Endometrium (tissue), 2 donors: ENCODE data around the gene DUSP6.
A peak's percentile ranks its signal among the peaks of the same experiment; 100 is the strongest.

Source experiments
- FAIRE-seq: peaks from 2 replicates; lab custom pipeline; 2012; peaks lifted over from hg19 to GRCh38; lab: Jason Lieb, UNC
- donor health status: control.
- donor health status: control.

Gene DUSP6

DNA sequence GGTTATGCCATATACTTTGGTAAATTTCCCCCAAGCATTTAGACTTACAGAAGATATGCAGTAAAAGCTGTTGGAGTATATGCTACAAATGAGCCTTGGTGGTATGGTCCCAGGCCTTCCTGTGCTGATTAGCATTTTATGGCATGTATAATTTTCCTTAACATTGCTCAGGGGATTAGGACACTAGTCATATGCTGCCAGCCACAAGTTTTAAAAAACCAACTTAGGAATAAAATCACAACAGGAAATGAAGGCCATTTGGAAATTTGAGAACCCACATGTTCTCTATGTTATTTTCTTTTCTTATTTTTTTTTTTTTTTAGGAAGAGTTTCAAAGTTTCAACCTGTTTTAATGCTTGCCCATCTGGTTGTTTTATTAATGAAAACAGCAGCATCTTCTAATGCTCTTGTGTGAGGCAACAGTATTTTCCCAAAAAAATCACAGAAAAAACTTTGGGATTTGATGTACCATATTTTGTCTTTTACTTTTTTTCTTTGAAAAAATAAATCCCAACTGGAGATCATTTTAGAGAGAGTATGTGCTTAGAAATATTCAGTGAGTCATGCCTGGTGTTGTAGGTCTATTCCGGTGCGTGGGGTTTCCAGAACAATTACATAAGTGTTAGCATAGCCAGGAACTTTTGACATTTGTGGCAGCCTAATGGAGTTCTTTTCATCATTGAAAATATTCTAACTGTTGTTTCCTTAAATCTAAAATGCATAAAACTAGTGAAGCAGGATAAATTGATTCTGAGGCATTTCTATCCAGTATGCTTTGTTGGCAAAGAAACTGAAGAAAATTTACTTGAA, 21.7 kb upstream of the DUSP6 start:
- no peak for FAIRE-seq

DNA sequence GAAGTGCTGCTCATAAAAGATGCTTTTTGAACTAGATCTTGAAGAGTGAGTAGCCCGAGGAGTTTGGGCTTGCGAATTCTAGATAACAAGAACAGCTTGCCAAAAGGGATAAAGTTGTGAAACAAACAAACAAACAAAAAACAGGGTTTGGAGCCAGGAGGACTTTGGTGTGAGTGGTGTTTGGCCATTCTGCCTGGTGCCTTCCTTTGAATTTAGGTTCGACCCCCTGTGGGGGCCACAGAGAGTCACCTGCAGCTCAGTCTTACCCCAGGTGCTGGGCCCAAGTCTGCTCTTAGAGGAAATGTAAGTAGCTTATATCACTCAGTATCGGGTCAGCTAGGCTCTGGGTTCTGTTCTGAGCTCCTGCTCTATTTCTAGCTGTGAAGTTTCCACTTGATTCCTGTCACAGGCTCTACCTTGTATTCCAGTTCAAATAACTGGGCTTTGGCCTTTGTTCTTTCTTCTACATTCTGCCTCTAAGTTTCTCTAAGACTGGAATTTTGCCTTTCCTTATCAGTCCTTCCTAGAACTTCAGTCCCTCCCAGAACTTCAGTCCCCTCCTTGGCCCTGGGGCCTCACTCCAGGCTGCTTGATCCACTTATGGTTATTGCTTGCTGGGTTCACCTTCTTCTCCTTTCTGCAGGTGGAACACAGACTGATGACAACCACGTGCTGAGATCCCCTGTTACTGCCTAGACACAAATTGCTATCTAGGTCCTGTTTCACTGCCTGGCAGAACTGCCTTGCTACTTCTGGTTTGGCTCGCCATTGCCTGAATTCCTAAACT, 20.5 kb upstream of the DUSP6 start:
- FAIRE-seq: no peak

DNA sequence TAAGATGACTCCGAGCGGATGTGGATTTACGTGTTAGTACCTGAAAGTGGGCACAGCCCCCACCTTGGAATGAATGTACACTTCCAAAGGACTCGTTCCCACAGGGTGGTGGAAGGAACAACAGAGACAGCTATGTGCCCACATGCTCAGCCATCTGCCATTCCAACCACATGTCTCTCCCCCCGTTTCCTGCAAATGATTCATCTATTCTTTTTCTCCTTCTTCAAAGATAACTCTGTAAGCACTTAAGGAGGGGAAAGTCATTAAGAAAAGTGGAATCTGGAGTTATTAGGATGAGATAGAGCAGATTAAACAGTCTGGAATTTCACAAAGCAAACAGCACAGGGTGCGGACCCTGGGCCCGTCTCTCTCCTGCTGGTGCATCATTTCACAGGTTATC, 18.5 kb upstream of the DUSP6 start:
- no peak for FAIRE-seq

DNA sequence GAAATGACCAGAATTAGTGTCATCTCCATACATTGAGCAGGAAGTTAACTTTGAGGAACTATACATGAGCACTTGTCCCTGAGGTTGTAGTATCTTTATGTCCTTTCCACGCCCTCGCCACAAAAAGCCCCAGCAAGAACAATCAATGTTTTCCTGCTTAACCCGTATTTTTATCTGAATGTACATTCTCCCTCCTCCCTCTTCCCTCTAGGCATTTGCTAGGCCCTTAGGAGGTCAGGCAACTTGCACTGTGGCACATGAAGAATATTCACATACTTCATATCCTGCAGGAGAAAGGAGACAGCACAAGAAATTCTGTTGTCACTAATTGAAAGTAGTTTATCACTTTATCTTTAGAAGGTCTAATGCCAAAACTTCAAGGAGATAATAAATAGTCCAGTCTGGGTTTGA, 18.1 kb upstream of the DUSP6 start:
- FAIRE-seq: no peak

DNA sequence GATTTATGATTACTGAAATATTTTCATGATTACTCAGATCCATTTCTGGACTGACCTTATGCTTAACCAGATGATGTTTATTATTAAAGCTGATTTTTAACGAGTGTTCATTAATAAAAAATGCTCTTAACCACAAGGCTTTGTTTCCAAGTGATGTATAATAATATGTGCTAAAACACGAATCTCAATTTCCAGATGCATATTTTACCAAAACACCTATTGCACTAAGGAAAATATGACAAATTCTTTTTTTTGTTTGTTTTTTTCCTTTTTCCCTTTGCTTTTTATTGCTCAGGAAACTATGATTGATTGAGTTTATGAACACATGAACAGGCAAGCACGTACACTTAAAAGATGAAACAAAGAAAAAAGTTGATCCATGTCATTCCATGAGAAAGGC, 16.9 kb upstream of the DUSP6 start:
- FAIRE-seq: peak; percentile 86

DNA sequence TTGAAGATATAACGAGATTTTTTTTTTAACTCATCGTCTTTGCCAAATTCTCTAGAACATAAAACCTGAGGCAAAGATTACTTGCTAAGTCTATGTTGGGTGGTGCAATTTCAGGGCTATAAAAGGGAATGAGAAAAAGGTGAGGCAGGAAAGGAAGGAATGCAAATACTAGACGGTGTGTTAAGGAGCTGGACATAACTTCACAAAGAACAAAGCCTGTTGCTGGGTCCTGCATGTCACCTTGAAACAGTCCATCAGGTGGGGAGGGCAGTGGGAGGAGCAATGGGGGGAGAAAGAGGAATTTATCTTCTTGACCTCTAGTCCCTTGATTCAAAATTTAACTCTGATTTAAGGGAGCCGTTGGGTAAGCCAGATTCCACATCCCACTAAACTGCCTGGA, 16.1 kb upstream of the DUSP6 start:
- FAIRE-seq: no peak

DNA sequence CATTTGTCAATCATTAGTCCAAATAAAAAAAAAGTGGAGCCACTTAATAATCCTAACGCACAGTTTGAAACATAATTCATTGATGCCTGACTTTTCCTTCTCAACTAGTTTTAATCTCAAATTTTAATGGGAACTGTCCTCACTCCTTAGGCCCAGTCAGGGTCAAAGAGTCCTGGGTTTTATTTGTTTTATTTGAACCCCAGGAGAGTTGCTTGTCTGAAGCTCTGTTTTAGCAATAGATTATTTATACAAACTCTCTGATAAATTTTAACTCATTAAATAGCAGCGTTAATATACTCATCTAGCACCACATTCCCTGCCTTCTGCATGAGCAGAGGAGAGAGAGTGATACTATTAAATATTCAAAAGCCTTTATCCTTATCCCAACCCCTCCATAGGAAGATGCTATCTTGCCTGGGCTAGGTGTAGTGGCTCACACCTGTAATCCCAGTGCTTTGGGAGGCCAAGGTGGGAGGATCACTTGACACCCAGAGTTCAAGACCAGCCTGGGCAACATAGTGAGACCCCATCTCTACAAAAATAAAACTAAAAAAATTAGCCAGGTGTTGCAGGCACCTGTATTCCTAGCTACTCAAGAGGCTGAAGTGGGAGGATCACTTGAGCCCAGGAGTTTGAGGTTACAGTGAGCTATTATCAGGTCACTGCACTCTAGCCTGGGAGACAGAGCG, 14.5 kb upstream of the DUSP6 start:
- FAIRE-seq: no peak

DNA sequence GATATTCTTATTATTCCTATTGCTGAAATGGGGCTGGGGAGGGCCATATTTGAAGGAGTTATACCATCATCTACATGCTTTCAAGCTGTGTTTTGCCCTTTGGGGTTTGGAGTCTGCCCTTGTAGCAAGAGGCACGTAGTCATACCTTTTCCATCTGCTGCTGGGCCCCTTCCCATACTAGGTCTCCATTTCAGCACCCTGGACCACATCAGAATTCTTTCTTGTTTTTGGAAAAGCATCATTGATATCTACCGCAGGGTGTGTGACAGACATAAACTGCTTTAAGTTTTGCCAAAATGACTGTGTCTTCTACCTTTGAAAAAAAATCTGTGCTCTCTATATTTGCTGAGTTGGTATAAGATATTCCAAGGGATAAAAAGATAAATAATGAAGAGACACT, 12.3 kb upstream of the DUSP6 start:
- FAIRE-seq: no peak

DNA sequence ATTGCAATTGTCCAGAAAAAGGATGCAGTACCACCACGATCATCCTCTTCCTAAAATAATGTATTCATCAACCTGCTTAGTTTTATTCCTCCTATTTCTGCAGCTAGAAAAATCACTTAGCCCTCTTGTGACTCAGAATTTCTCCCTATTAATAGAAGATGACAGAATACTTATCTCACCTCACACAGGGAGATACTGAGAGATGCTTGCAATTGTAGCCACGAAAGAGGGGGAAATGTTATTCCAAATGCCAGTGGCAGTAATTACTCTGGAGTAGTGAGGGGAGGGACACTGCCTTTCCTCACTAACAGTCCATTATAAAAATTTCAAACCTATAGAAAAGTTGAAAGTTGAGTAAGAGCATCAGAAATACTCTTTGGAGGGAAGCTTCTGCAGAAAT, 11.8 kb upstream of the DUSP6 start:
- FAIRE-seq: no peak

DNA sequence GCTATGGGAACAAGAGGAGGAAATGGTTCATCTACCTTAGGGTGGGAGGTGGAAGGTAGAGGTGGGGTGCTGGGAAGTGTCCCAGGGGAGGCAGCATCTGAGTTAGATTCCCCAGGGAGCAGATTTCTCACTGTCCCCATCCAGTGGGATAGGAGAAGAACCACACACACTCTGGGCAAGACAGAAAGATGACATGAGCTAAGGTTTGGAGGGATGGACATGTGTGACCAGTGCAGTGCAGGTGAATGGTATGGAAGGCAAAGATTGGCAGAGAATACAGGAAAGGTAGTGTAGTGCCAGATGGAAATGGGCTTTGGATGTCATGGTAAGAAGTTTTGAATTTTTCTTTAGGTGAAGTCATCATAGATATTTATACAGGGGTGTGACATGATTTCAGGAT, 11.3 kb upstream of the DUSP6 start:
- no peak for FAIRE-seq

DNA sequence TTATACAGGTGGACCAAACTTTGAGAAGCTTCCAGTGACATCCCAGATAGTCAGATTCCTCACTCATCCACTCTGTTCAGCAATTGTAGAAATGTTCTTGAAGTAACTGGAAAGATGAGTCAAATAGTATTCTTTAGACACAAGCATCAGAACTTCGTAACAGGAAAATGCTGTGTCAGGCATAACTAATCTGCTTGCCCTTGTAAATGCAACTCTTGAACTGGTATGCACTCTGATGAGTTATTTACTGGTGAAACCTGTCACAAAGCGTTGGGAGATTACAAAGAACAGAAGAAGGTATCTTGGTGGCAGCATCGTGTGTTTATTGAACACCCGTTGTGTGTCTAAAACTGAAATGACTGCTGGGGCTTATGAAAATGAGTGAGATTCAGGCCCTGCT, 10.8 kb upstream of the DUSP6 start:
- no peak for FAIRE-seq

DNA sequence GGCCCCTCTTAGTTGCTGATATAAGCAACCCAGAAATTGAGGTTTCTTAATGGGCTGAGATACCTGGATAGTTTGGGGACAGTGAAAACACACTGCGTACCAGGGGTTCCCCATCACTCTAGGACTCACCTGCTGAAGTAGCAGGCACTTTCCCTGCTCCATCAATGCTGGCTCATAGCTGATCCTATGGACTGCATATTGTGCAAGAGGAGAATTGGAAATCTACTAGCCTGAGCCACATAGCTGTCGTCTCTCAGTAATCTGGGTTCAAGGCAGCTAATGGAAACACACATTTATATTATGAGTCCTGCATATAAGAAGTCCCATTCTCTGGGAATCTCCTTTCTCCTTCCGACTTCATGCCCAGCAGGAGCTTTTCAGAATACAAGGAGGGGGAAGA, 7.3 kb upstream of the DUSP6 start:
- no peak for FAIRE-seq

DNA sequence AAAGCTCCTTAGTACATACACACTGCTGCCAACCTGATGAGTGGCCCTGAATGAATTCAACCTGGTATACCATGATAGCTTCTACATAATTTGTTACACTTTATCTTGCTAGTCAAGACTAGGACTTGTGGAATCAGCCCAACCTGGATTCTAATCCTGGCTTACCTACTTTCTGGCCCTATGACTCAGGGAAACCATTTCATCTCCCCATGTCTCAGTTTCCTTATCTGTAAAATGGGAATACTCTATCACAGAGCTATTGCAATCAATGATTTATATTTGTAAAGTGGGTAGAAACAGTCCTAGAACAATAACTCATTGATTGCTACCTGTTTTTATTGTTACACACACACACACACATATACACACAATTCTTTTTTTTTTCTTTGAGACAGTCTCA, 6.5 kb upstream of the DUSP6 start:
- FAIRE-seq: no peak

DNA sequence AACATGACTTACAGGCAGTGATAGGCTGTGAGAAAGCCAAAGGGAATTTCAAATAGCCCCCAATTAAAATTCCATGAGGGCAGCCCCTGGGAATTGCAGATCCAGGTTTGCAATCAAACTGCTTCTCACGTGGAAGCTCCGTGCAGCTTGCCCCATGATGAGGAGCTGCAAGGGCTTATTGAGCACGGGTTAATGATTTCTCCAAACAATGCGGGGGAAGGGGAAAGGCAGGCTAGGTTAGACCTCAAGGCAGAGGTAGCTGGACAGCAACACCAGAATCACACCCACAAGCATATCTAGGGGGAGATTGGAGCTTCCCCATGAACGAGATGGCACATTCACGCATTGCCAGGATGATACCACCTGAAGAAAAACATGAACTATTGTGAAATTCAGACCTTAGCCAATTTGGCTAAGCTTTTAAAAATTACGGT, 5.0 kb upstream of the DUSP6 start:
- FAIRE-seq: no peak

DNA sequence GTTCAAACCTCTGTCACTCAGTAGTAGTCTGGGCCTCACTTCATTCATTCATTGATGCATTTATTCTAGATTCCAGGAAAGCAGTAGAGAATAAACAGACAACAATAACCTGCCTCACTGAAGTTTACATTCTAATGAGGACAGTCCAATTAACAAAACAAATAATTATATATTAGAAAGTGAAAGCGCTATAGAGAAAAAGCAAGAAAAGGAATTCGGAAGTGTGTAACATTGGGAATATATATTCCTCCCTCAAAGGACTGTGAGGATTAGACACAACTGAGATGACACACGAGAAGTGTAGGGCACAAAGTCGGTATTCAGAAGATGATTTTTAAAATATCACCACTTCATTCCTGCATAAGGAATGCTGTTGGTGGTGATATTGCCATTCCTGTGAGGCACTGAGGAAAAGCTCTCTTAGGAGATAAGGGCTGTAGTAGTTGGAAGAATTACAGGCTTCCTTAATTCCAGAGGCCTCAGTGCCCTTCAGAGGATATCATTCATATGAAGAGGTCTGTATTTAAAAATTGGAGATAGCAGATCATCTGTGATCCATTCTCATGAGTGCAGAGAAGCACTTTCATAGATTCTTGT, 3.9 kb upstream of the DUSP6 start:
- FAIRE-seq: no peak

DNA sequence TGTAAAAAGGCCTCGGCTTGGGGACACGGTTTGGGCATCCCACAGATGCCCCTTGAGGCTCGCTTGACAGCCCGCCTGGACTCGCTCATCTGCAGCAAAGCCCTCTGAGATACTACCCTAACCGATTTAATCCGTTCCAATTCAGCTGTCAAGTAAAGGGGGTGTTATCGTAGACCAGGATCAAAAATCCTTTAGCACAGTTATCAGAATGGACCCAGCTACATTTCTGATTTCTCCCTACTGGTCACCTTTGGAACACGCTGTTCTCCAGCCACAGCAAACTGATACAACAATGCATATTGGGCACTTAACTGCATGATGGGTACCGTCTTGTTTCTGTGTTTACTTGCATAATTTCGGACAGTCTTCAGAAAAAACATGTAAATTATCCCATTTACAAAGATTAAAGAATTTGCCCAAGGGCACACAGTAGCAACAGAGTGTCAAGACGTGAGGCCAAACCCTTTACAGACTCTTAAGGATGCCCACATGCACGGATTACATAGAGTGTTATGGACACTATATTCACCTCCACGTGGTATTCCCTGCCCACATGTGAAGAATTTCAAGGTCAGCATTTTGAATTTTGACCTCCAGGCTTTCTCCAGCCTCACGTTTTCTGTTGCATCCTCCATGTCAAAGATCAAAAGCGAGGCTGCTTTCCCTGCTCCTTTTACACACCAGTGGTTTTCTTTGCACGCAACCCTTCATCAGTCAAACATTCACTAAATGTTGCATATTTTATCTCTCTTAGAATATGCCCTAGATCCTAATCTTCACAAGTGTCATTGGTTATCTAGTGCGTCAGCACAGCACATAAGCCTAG, 3.2 kb upstream of the DUSP6 start:
- FAIRE-seq: no peak

DNA sequence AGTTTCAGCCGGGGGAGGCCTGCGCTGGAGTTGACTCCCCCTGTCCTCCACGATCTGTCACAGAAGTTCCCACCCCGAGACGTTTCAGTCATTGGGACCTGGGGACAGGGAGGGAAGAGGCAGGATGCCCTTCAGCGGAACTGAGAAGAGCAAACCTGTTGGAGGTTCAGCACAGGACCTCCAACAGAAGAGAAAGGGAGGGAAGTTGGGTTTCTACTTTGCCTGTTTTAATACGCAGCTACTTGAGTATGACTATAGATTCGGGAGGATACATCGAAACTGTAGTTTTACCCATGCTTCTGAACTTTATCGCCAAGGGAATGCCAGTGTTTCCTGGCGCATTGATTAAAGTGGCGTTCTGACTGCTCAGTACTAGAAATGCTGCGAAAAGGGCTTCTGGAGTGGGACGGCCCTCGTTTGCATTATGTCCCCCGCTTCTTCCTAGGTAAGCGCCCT, 2.3 kb upstream of the DUSP6 start:
- FAIRE-seq: no peak

DNA sequence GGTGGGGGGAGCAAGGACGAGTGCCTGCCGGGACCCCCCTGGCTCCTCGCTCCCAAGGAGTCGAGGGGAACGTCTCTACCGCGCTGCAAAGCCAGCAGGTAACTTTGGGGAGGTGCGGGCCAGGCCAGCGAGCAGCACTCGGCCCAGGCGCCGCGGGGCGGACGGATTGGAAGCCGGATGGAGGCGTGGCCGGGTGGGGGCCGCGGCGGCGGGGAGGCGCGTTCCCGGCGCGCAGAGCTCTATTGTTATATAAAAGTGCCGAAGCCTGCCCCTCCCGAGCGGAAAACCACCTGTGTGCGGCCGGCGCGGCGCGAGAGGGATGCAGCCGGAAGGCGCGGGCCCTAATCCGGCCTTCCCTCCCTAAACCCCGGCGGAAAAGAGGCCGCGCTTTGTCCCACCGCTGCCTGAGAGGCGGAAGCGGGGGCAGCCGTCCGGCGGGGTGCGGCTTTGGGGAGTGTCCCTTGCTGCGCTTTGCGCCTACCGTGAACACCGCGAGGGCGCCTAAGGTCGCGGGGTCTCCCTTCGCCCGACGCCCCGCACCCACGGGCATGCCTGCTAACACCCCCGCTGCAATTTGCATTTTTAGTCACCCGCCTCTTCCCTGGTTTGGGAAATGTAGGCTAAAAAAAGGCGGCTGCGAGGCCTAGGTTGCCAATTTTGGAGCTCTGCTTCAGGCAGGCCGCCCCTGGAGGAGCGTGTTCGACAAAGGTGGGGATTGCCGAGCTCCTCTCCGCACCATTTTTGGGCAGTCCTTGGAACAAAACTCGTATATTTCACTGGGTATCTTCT, 1.7 kb upstream of the DUSP6 start:
- FAIRE-seq: no peak

DNA sequence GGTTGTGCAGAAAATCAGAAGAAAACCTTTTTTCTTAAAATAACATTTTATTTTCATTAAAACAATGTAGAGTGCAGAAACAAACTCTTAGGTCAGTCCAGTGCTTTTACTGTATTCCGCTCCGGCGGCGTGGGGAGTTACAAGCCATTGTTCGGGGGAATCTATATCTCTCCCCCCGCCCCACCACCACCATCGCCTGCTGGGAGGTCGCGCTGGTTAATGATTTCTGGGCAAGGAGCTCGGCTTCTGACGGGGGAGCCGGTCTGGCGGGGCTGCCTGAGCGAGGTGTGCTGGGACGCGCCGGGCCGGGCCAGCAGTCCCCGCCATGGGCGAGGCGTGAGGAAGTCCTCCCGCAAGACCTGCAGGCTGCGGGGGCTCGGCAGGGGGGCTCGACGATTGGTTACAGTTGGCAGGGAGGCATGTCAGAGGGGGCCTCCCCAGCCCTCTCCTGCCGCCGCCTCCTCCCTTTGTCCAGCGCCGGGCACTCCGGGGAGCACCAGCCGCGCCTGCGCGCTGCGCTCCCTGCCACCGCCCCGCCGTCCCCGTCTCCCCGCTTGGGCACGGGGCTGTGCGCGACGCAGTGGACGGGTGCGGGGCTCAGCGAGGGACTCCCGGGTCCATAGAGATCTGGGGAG, 1.0 kb upstream of the DUSP6 start:
- FAIRE-seq: no peak

DNA sequence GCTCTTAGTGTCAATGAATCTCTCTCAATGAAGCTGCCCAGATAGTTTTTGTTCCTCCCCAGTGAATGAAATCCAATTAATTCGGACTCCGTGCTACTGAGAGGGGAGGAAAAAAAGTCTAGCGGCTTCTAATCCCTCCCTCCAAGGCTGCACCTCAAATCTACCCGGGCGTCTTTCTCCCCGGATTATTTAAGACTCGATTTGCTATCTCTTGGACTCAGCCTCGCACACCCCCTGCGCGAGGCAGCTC, 134 bp downstream of the DUSP6 start:
- no peak for FAIRE-seq
